Stomach (tissue), 4 donors: ENCODE measurements around the gene RPTOR.

Experiments used
- CTCF ChIP-seq, 7 experiments: fragments of 450-650 bp in 4 of 7; fragments of 200-600 bp in 3 of 7; sonication (generic) in 3 of 7; IDR thresholded peaks; one replicate each; pipeline ENCODE4 v1.5.1; 2016 to 2019; ENCODE audit warnings: antibody characterized with exemption in 7 of 7, control low read depth in 2 of 7, mild to moderate bottlenecking in 1 of 7
- POLR2A ChIP-seq, 4 donors: fragments of 450-650 bp; IDR thresholded peaks; one replicate each; pipeline ENCODE4 v1.6.1; 2016; ENCODE audit warnings: antibody characterized with exemption in 4 of 4, control low read depth in 2 of 4, mild to moderate bottlenecking in 1 of 4, moderate library complexity in 1 of 4
- POLR2AphosphoS5 ChIP-seq, 3 donors: sonication (generic); formaldehyde crosslinking; IDR thresholded peaks; one replicate each; pipeline ENCODE4 v1.6.1; 2016; ENCODE audit warnings: antibody characterized with exemption in 3 of 3

GRCh38 chr17:80901319-80901718 lies 356.7 kb downstream of the RPTOR start:
- TF ChIP-seq POLR2A (IDR thresholded peaks at IDR 0.05) (no peak), CTCF (IDR thresholded peaks at IDR 0.05) (no peak), POLR2AphosphoS5 (IDR thresholded peaks at IDR 0.05) (no peak)
